ENCODE data around the gene TENM3.

Gene TENM3

GRCh38 chr4:182842759-182843390, 599.7 kb downstream of the TENM3 start:
- DNase-seq (ENCODE audit: low spot score), result no peak

GRCh38 chr4:182843808-182844325, 600.7 kb downstream of the TENM3 start:
- DNase-seq (ENCODE audit: low spot score), result no peak

- no peak for DNase-seq (ENCODE audit: low spot score)
Measured at GRCh38 chr4:182845618-182846017, 602.4 kb downstream of the TENM3 start.

GRCh38 chr4:182846036-182846435, 602.8 kb downstream of the TENM3 start:
- DNase-seq (ENCODE audit: low spot score), result no peak

GRCh38 chr4:182847576-182848450, 604.6 kb downstream of the TENM3 start:
- DNase-seq (ENCODE audit: low spot score), result no peak

- no peak for DNase-seq (ENCODE audit: low spot score)
Measured at GRCh38 chr4:182848685-182849084, 605.5 kb downstream of the TENM3 start.
